Mesothelial cell of epicardium (in vitro differentiated cells): ENCODE measurements around the gene RNF220. TPM values are rescaled to one million over a fixed set of nuclear protein-coding genes. Genes with fewer than 3 reads are reported as not detected.

Experiments used
- DNase-seq, 2 experiments: peaks; one replicate each; pipeline ENCODE4 v3.0.0; 2021; ENCODE audit warnings: low spot score in 2 of 2; ENCODE audit not compliant: unreplicated experiment in 2 of 2
- H3K27ac Mint-ChIP-seq: 2 replicates; pipeline ENCODE4 v1.8.0; 2021; ENCODE audit warnings: mixed read lengths
- H3K27me3 Mint-ChIP-seq: 2 replicates; pipeline ENCODE4 v1.8.0; 2021; ENCODE audit warnings: low read depth, mixed read lengths
- H3K36me3 Mint-ChIP-seq: 2 replicates; pipeline ENCODE4 v1.8.0; 2021; ENCODE audit warnings: mixed read lengths
- H3K4me1 Mint-ChIP-seq: 2 replicates; pipeline ENCODE4 v1.8.0; 2021; ENCODE audit warnings: mixed read lengths
- H3K4me3 Mint-ChIP-seq: 2 replicates; pipeline ENCODE4 v1.8.0; 2021; ENCODE audit warnings: mild to moderate bottlenecking, moderate library complexity, mixed read lengths
- H3K9me3 Mint-ChIP-seq: 2 replicates; pipeline ENCODE4 v1.8.0; 2021; ENCODE audit warnings: mixed read lengths
- total RNA-seq: library from RNA; stranded (reverse); gene quantifications from 3 replicates; pipeline ENCODE4 v1.2.1, GENCODE V29; 2021
- TF ChIP-seq, protein P1 (sequence below): fragments of 200-600 bp; sonication (generic); IDR thresholded peaks from one replicate; pipeline ENCODE4 v1.5.0; 2021; ENCODE audit warnings: antibody characterized with exemption; ENCODE audit not compliant: unreplicated experiment

RNF220 gene
- total RNA-seq, 1 donor from 2014 or later: 84.2 TPM

DNA sequence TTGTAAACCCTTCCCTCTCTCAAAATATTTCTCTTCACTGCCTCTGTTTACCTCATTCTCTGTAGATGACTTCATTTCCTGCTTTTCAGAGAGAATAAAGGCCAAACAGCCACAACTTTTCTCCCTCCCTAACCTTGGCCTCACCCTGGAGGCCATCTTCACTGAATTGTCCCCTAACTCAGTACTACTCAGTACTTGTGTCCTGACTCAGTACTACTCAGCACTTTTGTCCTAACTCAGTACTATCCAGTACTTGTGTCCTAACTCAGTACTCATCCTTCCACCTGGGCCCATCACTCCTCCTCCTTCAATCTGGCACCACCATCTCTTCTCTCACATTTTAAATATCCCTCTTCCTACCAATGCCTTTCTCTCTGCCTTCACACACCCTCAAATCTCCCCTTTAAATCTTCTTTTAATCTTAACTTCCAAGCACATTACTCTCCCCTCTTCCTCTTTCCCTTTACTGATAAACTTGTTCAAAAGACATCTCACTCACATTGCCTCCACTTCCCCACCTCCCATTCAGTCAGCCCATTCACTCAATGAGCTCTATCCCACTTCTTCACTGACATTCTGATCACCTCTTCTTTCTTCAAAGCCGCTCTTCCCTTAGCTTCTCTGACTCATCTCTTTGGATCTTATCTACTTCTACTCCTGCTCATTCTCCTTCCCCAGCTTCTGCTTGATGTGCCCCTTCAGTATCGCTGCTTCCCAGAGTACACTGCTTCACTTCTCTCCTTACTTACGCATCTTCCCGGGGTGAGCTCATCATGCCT lies 121.4 kb downstream of the RNF220 start:
- Mint-ChIP-seq H3K27ac (no peak overlapping the region), H3K27me3 (peaks cover 10% of the 10 kb centered on the region), H3K4me1 (no peaks in the 10 kb centered on the region), H3K9me3 (no peaks in the 10 kb centered on the region), H3K4me3 (no peak overlapping the region), H3K36me3 (no peaks in the 10 kb centered on the region)
- TF ChIP-seq, protein P1, sequence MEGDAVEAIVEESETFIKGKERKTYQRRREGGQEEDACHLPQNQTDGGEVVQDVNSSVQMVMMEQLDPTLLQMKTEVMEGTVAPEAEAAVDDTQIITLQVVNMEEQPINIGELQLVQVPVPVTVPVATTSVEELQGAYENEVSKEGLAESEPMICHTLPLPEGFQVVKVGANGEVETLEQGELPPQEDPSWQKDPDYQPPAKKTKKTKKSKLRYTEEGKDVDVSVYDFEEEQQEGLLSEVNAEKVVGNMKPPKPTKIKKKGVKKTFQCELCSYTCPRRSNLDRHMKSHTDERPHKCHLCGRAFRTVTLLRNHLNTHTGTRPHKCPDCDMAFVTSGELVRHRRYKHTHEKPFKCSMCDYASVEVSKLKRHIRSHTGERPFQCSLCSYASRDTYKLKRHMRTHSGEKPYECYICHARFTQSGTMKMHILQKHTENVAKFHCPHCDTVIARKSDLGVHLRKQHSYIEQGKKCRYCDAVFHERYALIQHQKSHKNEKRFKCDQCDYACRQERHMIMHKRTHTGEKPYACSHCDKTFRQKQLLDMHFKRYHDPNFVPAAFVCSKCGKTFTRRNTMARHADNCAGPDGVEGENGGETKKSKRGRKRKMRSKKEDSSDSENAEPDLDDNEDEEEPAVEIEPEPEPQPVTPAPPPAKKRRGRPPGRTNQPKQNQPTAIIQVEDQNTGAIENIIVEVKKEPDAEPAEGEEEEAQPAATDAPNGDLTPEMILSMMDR: no peak
- no peak for DNase-seq

DNA sequence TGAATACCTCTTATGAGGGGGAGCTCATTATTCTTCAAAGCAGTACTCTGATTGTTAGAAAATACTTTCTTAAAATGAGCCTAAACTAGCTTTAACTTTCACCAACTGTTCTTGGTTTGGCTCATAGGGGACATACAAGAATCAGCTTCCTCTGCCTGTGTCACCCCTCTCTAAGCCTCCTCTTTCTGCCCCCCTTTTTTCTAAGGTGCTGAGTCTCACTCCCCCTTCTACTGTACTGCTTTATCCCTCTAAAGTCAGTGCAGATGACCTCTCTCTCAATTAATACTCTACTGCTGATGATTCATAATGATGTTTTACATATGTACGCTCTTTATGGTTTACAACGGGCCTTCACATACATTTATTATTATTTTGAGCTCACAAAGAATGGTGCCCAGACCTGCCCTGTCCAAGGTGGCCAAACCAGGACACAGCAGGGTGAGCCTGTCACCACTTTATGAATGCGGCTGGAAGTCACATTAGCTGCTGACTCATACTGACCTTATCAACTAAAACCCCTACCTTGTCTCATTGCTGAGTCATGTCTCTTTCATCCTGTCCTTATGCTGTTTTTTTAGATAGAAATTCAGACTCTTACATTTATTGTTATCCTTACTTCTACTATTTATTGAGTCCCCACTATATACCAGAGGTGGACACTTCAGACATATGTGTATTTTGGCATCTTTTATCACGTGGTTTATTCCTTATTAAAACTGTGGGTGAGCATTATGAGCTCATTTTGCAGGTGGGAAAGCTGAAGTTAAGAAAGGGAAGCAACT lies 126.9 kb downstream of the RNF220 start:
- DNase-seq: no peak
- Mint-ChIP-seq H3K4me3 (no peak overlapping the region), H3K4me1 (no peaks in the 10 kb centered on the region), H3K36me3 (no peaks in the 10 kb centered on the region), H3K27ac (no peak overlapping the region), H3K9me3 (no peaks in the 10 kb centered on the region), H3K27me3 (peaks cover 34% of the 10 kb centered on the region)
- TF ChIP-seq, protein P1: no peak

DNA sequence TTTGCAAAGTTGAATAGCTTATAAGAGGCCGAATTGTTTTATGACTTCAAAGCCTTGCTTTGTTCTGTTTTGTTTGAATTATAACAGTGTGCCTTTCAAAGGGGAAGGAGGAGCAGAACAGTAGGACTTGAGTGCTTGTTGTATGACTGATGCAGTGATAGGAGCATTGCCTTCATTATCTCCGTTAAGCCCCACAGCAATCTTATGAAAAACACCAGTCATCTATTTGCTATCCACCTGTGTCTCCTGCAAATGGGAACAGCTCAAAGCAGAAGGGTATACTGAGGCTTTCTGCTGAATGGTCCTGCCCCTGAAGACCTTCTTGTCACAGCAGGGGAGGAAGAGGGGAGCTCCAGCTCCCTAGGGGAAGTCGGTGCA lies 127.5 kb downstream of the RNF220 start:
- Mint-ChIP-seq H3K27ac (no peak overlapping the region), H3K4me3 (no peak overlapping the region), H3K9me3 (no peaks in the 10 kb centered on the region), H3K36me3 (no peaks in the 10 kb centered on the region), H3K27me3 (peaks cover 40% of the 10 kb centered on the region), H3K4me1 (no peaks in the 10 kb centered on the region)
- TF ChIP-seq, protein P1: no peak
- DNase-seq: no peak

DNA sequence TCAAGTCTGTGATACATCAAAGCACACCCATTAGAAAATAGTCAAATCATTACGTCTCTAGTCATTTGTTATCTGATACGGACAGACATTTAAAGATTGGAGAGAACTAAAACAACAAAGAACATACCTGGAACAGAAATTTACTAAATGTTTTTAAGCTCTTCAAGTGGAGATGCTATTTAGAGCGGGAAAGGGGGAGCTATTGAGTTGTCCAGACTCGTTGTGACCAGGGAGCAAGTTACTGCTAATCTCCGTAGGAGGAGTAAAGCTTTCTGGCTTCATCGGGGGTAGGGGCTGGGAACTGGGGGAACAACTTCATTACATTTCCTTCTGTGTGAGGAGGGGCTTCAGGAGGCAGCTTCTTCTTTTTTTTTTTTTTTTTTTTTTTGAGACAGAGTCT lies 129.7 kb downstream of the RNF220 start:
- H3K27me3 Mint-ChIP-seq: peaks cover 54% of the 10 kb centered on the region
- TF ChIP-seq, protein P1: no peak
- no peaks in the 10 kb centered on the region for H3K36me3 Mint-ChIP-seq
- no peak overlapping the region for H3K4me3 Mint-ChIP-seq
- no peak overlapping the region for H3K27ac Mint-ChIP-seq
- H3K4me1 Mint-ChIP-seq: peaks cover 2% of the 10 kb centered on the region
- no peaks in the 10 kb centered on the region for H3K9me3 Mint-ChIP-seq
- no peak for DNase-seq

DNA sequence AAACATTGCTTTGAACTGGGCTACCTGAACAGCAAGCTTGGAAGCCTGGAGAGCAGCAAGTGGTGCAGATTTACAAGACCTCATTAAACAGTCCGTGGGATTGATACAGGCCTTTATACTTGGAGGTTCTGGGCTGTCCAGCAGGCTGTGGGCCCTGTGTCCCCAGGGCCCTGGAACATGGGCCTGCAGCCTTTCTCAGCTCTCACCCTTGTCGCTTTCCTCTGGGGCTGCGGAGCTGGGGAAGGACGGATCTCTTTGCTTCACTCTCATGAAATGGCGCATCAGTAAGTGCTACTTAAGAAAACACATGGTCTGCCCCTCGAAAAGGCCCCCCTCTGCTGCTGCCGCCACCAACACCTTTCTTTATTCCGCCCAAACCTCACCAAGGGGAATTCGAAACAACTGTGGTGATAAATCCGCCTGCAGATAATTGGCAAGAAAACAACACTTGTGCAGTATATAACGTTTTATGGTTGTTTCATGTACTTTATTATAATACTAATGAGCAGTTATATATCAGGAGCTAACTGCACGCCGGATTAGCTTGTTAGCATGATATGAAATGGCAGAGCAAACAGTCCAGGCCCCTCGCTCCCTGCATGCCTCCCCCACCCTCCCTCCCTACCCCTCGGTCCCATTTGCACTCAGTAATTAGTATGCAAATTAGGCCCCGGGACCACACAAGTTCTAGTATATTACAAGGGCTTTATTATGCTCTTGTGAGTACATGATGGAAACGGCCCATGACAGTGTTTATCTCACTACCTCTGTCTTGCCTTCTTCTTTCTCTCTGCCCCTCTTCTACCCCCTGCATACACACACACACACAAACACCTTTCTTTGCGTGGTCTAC lies 131.5 kb downstream of the RNF220 start:
- no peak for DNase-seq
- no peaks in the 10 kb centered on the region for H3K36me3 Mint-ChIP-seq
- H3K27ac Mint-ChIP-seq: no peak overlapping the region
- TF ChIP-seq, protein P1: no peak
- H3K27me3 Mint-ChIP-seq: peaks cover 59% of the 10 kb centered on the region
- H3K4me1 Mint-ChIP-seq: peaks cover 14% of the 10 kb centered on the region
- no peaks in the 10 kb centered on the region for H3K9me3 Mint-ChIP-seq
- no peak overlapping the region for H3K4me3 Mint-ChIP-seq
